Adrenal gland (tissue), 12 donors: ENCODE data around the gene UBASH3B. TPM values are rescaled to one million over a fixed set of nuclear protein-coding genes. Genes with fewer than 3 reads are reported as not detected.
A peak's percentile ranks its signal among the peaks of the same experiment; 100 is the strongest.

ENCODE experiments used
- DNase-seq, 7 donors: peaks; one replicate each; pipeline ENCODE4 v3.0.0-alpha.2; 2019 to 2020
- H3K27ac ChIP-seq, 5 donors: fragments of 200-600 bp; sonication (generic) in 4 of 5; 1 replicate in 3 of 5; 2 replicates in 2 of 5; pipeline versions ENCODE4 v1.5.1 to v1.8.0; 2016 to 2020; ENCODE audit warnings: mild to moderate bottlenecking in 1 of 5
- H3K27me3 ChIP-seq: fragments of 200-600 bp; 2 replicates; pipeline ENCODE4 v1.8.0; 2021
- H3K36me3 ChIP-seq, 2 donors: fragments of 200-600 bp; replicated peaks in 1 of 2; 1 replicate in 1 of 2; 2 replicates in 1 of 2; pipeline versions ENCODE4 v1.5.1 to v1.8.0; 2018 to 2022
- H3K4me1 ChIP-seq, 2 donors: fragments of 200-600 bp; replicated peaks in 1 of 2; 1 replicate in 1 of 2; 2 replicates in 1 of 2; pipeline versions ENCODE4 v1.5.1 to v1.8.0; 2018 to 2021
- H3K4me3 ChIP-seq, 4 donors: fragments of 200-600 bp; sonication (generic) in 3 of 4; one replicate each; pipeline ENCODE4 v1.5.1; 2016 to 2018
- H3K9me3 ChIP-seq, 3 donors: fragments of 200-600 bp; sonication (generic) in 1 of 3; replicated peaks in 1 of 3; 1 replicate in 2 of 3; 2 replicates in 1 of 3; pipeline versions ENCODE4 v1.5.1 to v1.8.0; 2016 to 2021
- POLR2A ChIP-seq, 2 donors: fragments of 450-650 bp; IDR thresholded peaks; one replicate each; pipeline ENCODE4 v1.6.1; 2017; ENCODE audit warnings: antibody characterized with exemption in 2 of 2, mild to moderate bottlenecking in 2 of 2, moderate library complexity in 1 of 2
- WGBS, 4 donors: extraction: QIAGEN DNeasy Blood & Tissue Kit in 2 of 4; methylation state at CpG; one replicate each; pipeline versions ENCODE4 v1.1.5 to v1.1.7; 2013 to 2017; 5-methylcytosine and 5-hydroxymethylcytosine counted together
- intact Hi-C, 2 donors: fragments of 100-400 bp; cut with DNase I; formaldehyde crosslinking; loops; one replicate each; pipeline versions ENCODE4 v1.14.1 to v1.15.0; 2022 to 2023
- polyA plus RNA-seq, 3 donors: library from polyadenylated mRNA; stranded (reverse); fragments of 200-250 nt in 2 of 3; fragments of 350-450 nt in 1 of 3; fragmentation: Illumina TruSeq in 1 of 3; extraction: RNeasy Lipid Tissue Mini Kit (QIAGEN cat#74804) in 1 of 3; gene quantifications; one replicate each; pipeline ENCODE4 v1.2.3, GENCODE V29; 2013 to 2014
- total RNA-seq, 9 donors: library from RNA; depleted of rRNA in 4 of 9; stranded (reverse); fragments of >200 nt in 4 of 9; fragments of 120-200 nt in 1 of 9; fragmentation: NEBNext Ultra II Directional in 1 of 9; extraction: Animal tissue kit (Norgen Biotek cat#: 25700) in 1 of 9; gene quantifications; one replicate each; pipeline versions ENCODE4 v1.1.0 to v1.2.4, GENCODE V29; 2013 to 2023
- TF ChIP-seq, protein P1 (sequence below), 6 experiments: fragments of 450-650 bp in 4 of 6; fragments of 200-600 bp in 2 of 6; sonication (generic) in 1 of 6; IDR thresholded peaks; 1 replicate in 5 of 6; 2 replicates in 1 of 6; pipeline versions ENCODE4 v1.5.1 to v1.8.0; 2016 to 2021; ENCODE audit warnings: antibody characterized with exemption in 6 of 6, mild to moderate bottlenecking in 2 of 6, moderate library complexity in 1 of 6
- donor health status: healthy with polysubstance abuse.
- donor health status: Bipolar disorder and iron deficiency.
- donor health status: DM: yes; HTN: yes; CAD: no.
- donor health status: DM: no; HTN: no; CAD: no.
- donor health status: DM: no; HTN: no; CAD: no.
- donor health status: DM: yes; HTN: yes; CAD: no.

UBASH3B gene
- total and polyA plus RNA-seq, 12 donors, result 0.57 to 21.5 (median 5.6) TPM

DNA sequence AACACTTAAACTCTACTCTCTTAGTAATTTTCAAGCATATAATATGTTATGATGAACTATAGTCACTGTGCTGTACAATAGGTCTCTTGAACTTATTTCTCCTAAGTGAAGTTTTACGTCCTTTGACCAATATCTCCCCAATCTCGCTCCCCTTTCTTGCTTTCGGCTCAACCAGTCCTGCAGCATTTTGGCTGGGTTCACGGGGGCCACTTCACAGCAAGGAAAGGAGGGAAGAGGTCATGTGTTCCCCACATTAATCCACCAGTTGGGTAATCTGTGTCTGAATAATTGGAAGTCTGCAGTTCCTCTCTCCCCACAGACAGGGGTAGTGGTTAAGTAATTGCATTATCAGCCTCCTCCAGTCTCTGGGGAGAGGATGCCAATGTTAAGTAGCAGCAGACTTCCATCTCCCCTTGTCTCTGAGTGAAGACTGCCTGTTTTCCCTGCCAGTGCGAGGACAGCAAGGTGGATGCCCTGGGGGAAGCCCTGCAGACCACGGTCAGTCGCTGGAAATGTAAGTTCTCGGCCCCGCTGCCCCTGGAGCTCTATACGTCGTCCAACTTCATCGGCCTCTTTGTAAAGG, 123.6 kb downstream of the UBASH3B start:
- Histone ChIP-seq H3K27ac (no peak overlapping the region), H3K36me3 (no peaks in the 10 kb centered on the region), H3K27me3 (no peaks in the 10 kb centered on the region), H3K9me3 (no peaks in the 10 kb centered on the region), H3K4me3 (no peak overlapping the region), H3K4me1 (peaks cover 1 to 3% of the 10 kb centered on the region in 2 donors)
- intact Hi-C loops, result no loop called here
- no peak for DNase-seq
- 76 to 82% (median 81%) methylated on average over 12 of the region's 12 CpGs for WGBS, 4 donors
- TF ChIP-seq, protein P1, sequence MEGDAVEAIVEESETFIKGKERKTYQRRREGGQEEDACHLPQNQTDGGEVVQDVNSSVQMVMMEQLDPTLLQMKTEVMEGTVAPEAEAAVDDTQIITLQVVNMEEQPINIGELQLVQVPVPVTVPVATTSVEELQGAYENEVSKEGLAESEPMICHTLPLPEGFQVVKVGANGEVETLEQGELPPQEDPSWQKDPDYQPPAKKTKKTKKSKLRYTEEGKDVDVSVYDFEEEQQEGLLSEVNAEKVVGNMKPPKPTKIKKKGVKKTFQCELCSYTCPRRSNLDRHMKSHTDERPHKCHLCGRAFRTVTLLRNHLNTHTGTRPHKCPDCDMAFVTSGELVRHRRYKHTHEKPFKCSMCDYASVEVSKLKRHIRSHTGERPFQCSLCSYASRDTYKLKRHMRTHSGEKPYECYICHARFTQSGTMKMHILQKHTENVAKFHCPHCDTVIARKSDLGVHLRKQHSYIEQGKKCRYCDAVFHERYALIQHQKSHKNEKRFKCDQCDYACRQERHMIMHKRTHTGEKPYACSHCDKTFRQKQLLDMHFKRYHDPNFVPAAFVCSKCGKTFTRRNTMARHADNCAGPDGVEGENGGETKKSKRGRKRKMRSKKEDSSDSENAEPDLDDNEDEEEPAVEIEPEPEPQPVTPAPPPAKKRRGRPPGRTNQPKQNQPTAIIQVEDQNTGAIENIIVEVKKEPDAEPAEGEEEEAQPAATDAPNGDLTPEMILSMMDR (IDR thresholded peaks at IDR 0.05), result no peak
- TF ChIP-seq POLR2A (IDR thresholded peaks at IDR 0.05), result no peak

DNA sequence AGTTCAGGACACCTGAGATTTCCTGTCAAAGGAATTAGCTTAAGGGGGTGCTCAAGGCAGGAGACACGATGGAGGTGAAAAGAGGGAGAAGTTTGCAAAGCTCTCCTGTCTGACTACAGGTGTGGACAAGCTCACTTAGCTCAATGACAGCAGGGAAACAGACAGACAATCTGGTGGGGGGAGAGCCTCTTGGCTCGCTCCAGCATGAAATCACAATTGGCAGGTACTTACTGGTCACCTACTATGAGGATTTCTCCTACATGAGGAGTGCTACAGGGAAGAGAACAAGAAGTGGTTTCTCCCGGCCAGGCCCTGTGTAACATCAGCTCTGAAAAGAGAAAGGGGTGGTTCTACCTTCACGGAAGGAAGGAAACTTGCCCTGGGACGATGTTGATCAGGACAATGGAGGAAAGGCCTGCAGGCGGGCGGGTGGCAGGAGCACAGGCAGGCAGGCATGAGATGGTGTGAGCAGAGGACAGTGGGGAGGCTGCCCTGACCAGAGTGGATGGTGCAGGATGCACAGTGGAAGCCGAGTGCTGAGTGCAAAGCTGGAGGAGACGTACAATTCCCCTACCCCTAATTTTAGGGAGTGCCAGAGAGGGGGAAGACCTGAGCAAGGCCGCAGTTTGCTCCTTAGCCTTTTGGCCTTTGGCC, 124.9 kb downstream of the UBASH3B start:
- 80 to 86% (median 84%) methylated on average over 10 of the region's 10 CpGs for WGBS, 4 donors
- intact Hi-C loops, result loop anchor here (2.0 to 5.0 kb wide), 3 partner anchors 146 to 198 kb away; no protein-coding TSS in a partner anchor
- no peaks in the 10 kb centered on the region for H3K27me3 ChIP-seq

DNA sequence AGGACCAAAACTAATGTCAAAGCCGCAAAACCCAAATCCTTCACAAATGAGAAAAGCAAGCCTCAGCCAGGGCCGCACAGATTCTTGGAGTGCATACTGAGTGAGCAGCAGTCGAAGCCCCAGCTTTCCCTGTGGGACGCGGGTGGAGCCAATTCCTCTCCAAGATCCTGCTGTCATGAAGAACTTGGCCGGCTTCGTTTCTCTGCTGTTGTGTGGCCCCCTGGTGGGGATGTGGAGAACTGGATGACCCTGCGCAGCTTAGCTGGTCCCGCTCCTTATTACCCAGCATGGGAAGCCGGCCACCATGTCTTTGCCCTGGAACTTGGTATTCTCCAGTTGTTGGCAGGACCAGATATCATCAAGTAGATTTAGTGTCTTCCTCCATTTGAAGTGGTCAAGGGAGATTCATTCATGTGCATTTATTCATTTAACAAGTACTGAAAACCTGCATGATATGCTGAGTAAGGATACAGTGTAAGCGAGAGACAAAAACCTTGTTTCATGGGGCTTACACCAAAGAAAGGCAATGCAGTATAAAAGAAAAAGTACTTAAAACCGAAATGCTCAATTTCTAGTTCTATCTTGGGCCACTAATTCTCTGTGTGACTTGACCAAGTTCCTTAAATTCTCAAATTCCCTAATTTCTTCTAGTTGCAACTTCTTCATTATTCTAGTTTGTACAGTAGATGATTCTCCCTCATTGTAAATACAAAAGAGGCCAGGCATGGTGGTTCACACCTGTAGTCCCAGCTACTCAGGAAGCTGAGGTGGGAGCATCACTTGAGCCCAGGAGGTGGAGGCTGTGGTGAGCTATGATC, 126.1 kb downstream of the UBASH3B start:
- no peak for TF ChIP-seq POLR2A (IDR thresholded peaks at IDR 0.05)
- TF ChIP-seq, protein P1 (IDR thresholded peaks at IDR 0.05), result peak; percentile 92 to 95 (median 94)

More for the DNA sequence above, 124.9 kb downstream of the UBASH3B start:
- no peak overlapping the region for H3K27ac ChIP-seq
- no peak overlapping the region for H3K4me3 ChIP-seq
- no peaks in the 10 kb centered on the region for H3K9me3 ChIP-seq
- DNase-seq, result no peak
- H3K36me3 ChIP-seq, result no peaks in the 10 kb centered on the region
- H3K4me1 ChIP-seq, result peaks cover 8 to 13% of the 10 kb centered on the region in 2 donors
- no peak for TF ChIP-seq POLR2A (IDR thresholded peaks at IDR 0.05)
- TF ChIP-seq, protein P1 (IDR thresholded peaks at IDR 0.05), result no peak

DNA sequence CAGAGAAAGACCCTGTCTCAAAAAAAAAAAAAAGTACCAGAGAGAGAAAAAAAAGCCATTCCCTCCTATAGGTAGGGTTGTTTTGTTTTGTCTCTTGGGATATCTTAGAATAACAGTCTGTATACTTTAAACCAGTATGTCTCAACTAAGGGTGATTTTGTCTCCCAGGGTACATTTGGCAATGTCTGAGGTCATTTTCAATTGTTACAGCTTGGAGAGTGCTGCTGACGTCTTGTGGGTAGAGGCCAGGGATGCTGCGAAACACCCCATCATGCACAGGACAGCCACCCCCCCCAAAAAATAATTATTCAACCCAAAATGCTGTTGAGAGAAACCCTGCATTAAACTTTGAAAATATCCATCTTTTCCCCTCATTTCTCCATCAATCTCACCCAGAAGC, 126.7 kb downstream of the UBASH3B start:
- DNase-seq, result no peak
- Histone ChIP-seq H3K27ac (no peak overlapping the region), H3K36me3 (no peaks in the 10 kb centered on the region), H3K9me3 (no peaks in the 10 kb centered on the region), H3K4me3 (no peak overlapping the region), H3K27me3 (no peaks in the 10 kb centered on the region), H3K4me1 (peaks cover 8 to 15% of the 10 kb centered on the region in 2 donors)
- intact Hi-C loops, result loop anchor here (5.0 kb wide), 2 partner anchors 150 to 200 kb away; no protein-coding TSS in a partner anchor
- 68 to 89% (median 81%) methylated on average over 2 of the region's 2 CpGs for WGBS, 4 donors
- TF ChIP-seq, protein P1 (IDR thresholded peaks at IDR 0.05), result no peak
- TF ChIP-seq POLR2A (IDR thresholded peaks at IDR 0.05), result no peak

More for the DNA sequence above, 126.1 kb downstream of the UBASH3B start:
- no peaks in the 10 kb centered on the region for H3K9me3 ChIP-seq
- 13 to 21% (median 17%) methylated on average over 9 to 12 of the region's 12 CpGs for WGBS, 4 donors
- DNase-seq, result peak; percentile 84 to 96 (median 92)
- H3K4me1 ChIP-seq, result peaks cover 8 to 15% of the 10 kb centered on the region in 2 donors
- H3K27ac ChIP-seq, result no peak overlapping the region
- no peak overlapping the region for H3K4me3 ChIP-seq
- no peaks in the 10 kb centered on the region for H3K27me3 ChIP-seq
- intact Hi-C loops, result loop anchor here (2.0 to 5.0 kb wide), 3 partner anchors 147 to 199 kb away; no protein-coding TSS in a partner anchor
- H3K36me3 ChIP-seq, result no peaks in the 10 kb centered on the region
